Measurements from ENCODE around the gene PTGER1. TPM values are rescaled to one million over a fixed set of nuclear protein-coding genes. Genes with fewer than 3 reads are reported as not detected.
A peak's percentile ranks its signal among the peaks of the same experiment; 100 is the strongest.

PTGER1 gene
- total and polyA plus RNA-seq, 9 of the 15 experiments (the other 6 are each of a cell fraction or from before 2014, with no cell fraction given), result 0.06 to 0.36 (median 0.31) TPM; not detected in 5

- TF ChIP-seq YY1 (IDR thresholded peaks at IDR 0.05; ENCODE audit: borderline replicate concordance in 1 of 3, control insufficient read depth in 1 of 3, extremely low read depth in 1 of 3, insufficient read depth in 3 of 3, insufficient read length in 1 of 3, insufficient replicate concordance in 2 of 3, low read depth in 1 of 3, low read length in 2 of 3) (peak in 1 of 3 experiments; percentile 49), HDAC2 (IDR thresholded peaks at IDR 0.05) (0 out of 2 replicates have a peak, but pooled peaks have one; percentile 23), ZNF740 (CRISPR knock-in tag; IDR thresholded peaks at IDR 0.05) (peak; percentile 78; the same call in 1 of the 2 replicates), ZNF740 (tag; IDR thresholded peaks at IDR 0.05) (no peak), MNT (conservative IDR thresholded peaks at IDR 0.05) (0 out of 4 replicates have a peak, but pooled peaks of 1 of the 2 experiments have one; percentile 29), USF1 (CRISPR knock-in tag; IDR thresholded peaks at IDR 0.05) (0 out of 2 replicates have a peak, but pooled peaks have one; percentile 4), CTCF (IDR thresholded peaks at IDR 0.05 in 2 of 3, conservative IDR thresholded peaks at IDR 0.05 in 1 of 3; ENCODE audit: insufficient read depth in 2 of 3, low read depth in 1 of 3, low read length in 3 of 3) (peak in 2 of 3 experiments; percentile 62 to 75; a peak in 5 of 6 replicates), TFAP4 (CRISPR knock-in tag; IDR thresholded peaks at IDR 0.05; ENCODE audit: borderline replicate concordance) (peak; percentile 47; the same call in 1 of the 2 replicates), FIP1L1 (IDR thresholded peaks at IDR 0.05; ENCODE audit: low read depth, low read length, poor library complexity, severe bottlenecking) (peak; percentile 84), ZFP91 (CRISPR knock-in tag; IDR thresholded peaks at IDR 0.05) (peak; percentile 68; the same call in 1 of the 2 replicates), ZNF668 (CRISPR knock-in tag; IDR thresholded peaks at IDR 0.05) (no peak), ELF1 (tag; IDR thresholded peaks at IDR 0.05) (0 out of 2 replicates have a peak, but pooled peaks have one; percentile 21)
These were observed at the start of gene PTGER1 (continued) for GRCh38 chr19:14475251-14476073.
